ENCODE measurements around the gene PIGP.
"Not testable (repeated sequence)": the region's sequence is repeated elsewhere in the genome, so short reads cannot be mapped to it uniquely, and the experiment has no call there.

The PIGP gene

GRCh38 chr21:37075214-37075770 lies 2.4 kb upstream of the PIGP start:
- DNase-seq = no peak

GRCh38 chr21:37074546-37074945 lies 1.7 kb upstream of the PIGP start:
- DNase-seq = no peak

GRCh38 chr21:37074197-37074510 lies 1.3 kb upstream of the PIGP start:
- no peak for DNase-seq

- peak; percentile 67 for DNase-seq
Measured at GRCh38 chr21:37073417-37074196, 736 bp upstream of the PIGP start.

- DNase-seq = peak; percentile 83
Measured at GRCh38 chr21:37072274-37072987, 440 bp downstream of the PIGP start.

GRCh38 chr21:37071561-37072273 lies 1.2 kb downstream of the PIGP start:
- no peak for DNase-seq

GRCh38 chr21:37065561-37066177 lies 7.2 kb downstream of the PIGP start:
- no peak for DNase-seq

- no peak for DNase-seq
Measured at GRCh38 chr21:37064841-37065240, 8.0 kb downstream of the PIGP start.

- DNase-seq = no peak
Measured at GRCh38 chr21:37063433-37063832, 9.4 kb downstream of the PIGP start.

GRCh38 chr21:37062593-37062935 lies 10.3 kb downstream of the PIGP start:
- DNase-seq = no peak

- DNase-seq = no peak
Measured at GRCh38 chr21:37061926-37062592, 10.8 kb downstream of the PIGP start.

GRCh38 chr21:37060296-37060695 lies 12.6 kb downstream of the PIGP start:
- no peak for DNase-seq

GRCh38 chr21:37059181-37059580 lies 13.7 kb downstream of the PIGP start:
- no peak for DNase-seq

- DNase-seq = no peak
Measured at GRCh38 chr21:37058261-37058660, 14.6 kb downstream of the PIGP start.

GRCh38 chr21:37057614-37058013 lies 15.3 kb downstream of the PIGP start:
- DNase-seq = no peak

- no peak for DNase-seq
Measured at GRCh38 chr21:37055271-37055855, 17.5 kb downstream of the PIGP start.

GRCh38 chr21:37049741-37050140 lies 23.1 kb downstream of the PIGP start:
- not testable (repeated sequence) for DNase-seq

- DNase-seq = no peak
Measured at GRCh38 chr21:37047079-37047478, 25.8 kb downstream of the PIGP start.

GRCh38 chr21:37045556-37045955 lies 27.3 kb downstream of the PIGP start:
- no peak for DNase-seq

GRCh38 chr21:37045149-37045548 lies 27.7 kb downstream of the PIGP start:
- DNase-seq = no peak

GRCh38 chr21:37044643-37045042 lies 28.2 kb downstream of the PIGP start:
- DNase-seq = no peak

GRCh38 chr21:37043818-37044217 lies 29.1 kb downstream of the PIGP start:
- no peak for DNase-seq
